Bronchial epithelial cell (primary cell): ENCODE results near the gene ITGBL1. TPM values are rescaled to one million over a fixed set of nuclear protein-coding genes. Genes with fewer than 3 reads are reported as not detected.

ENCODE experiments used
- DNase-seq: peaks from one replicate; pipeline ENCODE4 v3.0.0-alpha.2; 2010; ENCODE audit warnings: low read depth
- FAIRE-seq: peaks from 2 replicates; lab custom pipeline; 2011; peaks lifted over from hg19 to GRCh38; lab: Jason Lieb, UNC
- H3K27me3 ChIP-seq: 2 replicates; pipeline ENCODE4 v1.5.1; 2011; ENCODE audit warnings: low read length; ENCODE audit not compliant: control insufficient read depth, insufficient read depth
- H3K36me3 ChIP-seq: 2 replicates; pipeline ENCODE4 v1.5.1; 2011; ENCODE audit warnings: low read length; ENCODE audit not compliant: control insufficient read depth, insufficient read depth
- H3K4me3 ChIP-seq: 2 replicates; pipeline ENCODE4 v1.5.1; 2011; ENCODE audit warnings: mild to moderate bottlenecking, low read depth, low read length, control low read depth
- CTCF ChIP-seq: IDR thresholded peaks from 2 replicates; pipeline ENCODE4 v1.5.1; 2011; ENCODE audit warnings: mild to moderate bottlenecking, moderate library complexity, low read length, control low read depth, inconsistent platforms; ENCODE audit not compliant: insufficient read depth, severe bottlenecking
- total RNA-seq: library from RNA; depleted of rRNA; stranded (reverse); fragments of >200 nt; gene quantifications from 2 replicates; pipeline ENCODE4 v1.2.1, GENCODE V29; 2014

ITGBL1 gene
- total RNA-seq, 1 donor from 2014 or later: 1.1 TPM

GRCh38 chr13:101415358-101416174 is 36.9 kb upstream of the ITGBL1 start:
- DNase-seq: no peak
- no peak for FAIRE-seq
- Histone ChIP-seq H3K27me3 (no peaks in the 10 kb centered on the region), H3K4me3 (peak overlapping the region; percentile 53), H3K36me3 (no peaks in the 10 kb centered on the region)
- TF ChIP-seq CTCF: no peak

- TF ChIP-seq CTCF: no peak
- DNase-seq: no peak
- FAIRE-seq: no peak
- no peaks in the 10 kb centered on the region for H3K36me3 ChIP-seq
- H3K4me3 ChIP-seq: peak within 1 kb of the TSS; percentile 53
- H3K27me3 ChIP-seq: no peaks in the 10 kb centered on the region
Observed at GRCh38 chr13:101416181-101417042, 36.1 kb upstream of the ITGBL1 start, which contains the start of gene NALCN. TSS of gene NALCN (minus strand) at chr13:101416508. CDS start at chr13:101399126, 17,382 bp downstream.

GRCh38 chr13:101417043-101417406 is 35.5 kb upstream of the ITGBL1 start:
- no peaks in the 10 kb centered on the region for H3K36me3 ChIP-seq
- H3K27me3 ChIP-seq: no peaks in the 10 kb centered on the region
- no peak for FAIRE-seq
- TF ChIP-seq CTCF: no peak
- peak overlapping the region; percentile 53 for H3K4me3 ChIP-seq
- DNase-seq: peak; percentile 76

- H3K27me3 ChIP-seq: no peaks in the 10 kb centered on the region
- DNase-seq: no peak
- H3K36me3 ChIP-seq: no peaks in the 10 kb centered on the region
- TF ChIP-seq CTCF: no peak
- no peak for FAIRE-seq
- no peak overlapping the region for H3K4me3 ChIP-seq
Observed at GRCh38 chr13:101417501-101417900, 35.0 kb upstream of the ITGBL1 start.

GRCh38 chr13:101423872-101424271 is 28.6 kb upstream of the ITGBL1 start:
- Histone ChIP-seq H3K4me3 (no peak overlapping the region), H3K27me3 (no peaks in the 10 kb centered on the region), H3K36me3 (no peaks in the 10 kb centered on the region)
- no peak for TF ChIP-seq CTCF
- FAIRE-seq (no peak), DNase-seq (no peak)
